HG02870 (cell line): Measurements from ENCODE around the gene GTF2H3.

Experiments
- ATAC-seq: cut with Tn5 transposase; IDR thresholded peaks from one replicate; pipeline ENCODE4 v1.9.1; 2021; ENCODE audit warnings: mild to moderate bottlenecking, moderate library complexity; ENCODE audit not compliant: unreplicated experiment

GTF2H3 gene

GRCh38 chr12:123707466-123707865, 73.8 kb downstream of the GTF2H3 start:
- no peak for ATAC-seq
